ENCODE results near the gene DMD. TPM values are rescaled to one million over a fixed set of nuclear protein-coding genes. Genes with fewer than 3 reads are reported as not detected.

DMD gene
- total RNA-seq, 2 donors from 2014 or later: 19.6 to 24.9 TPM

GRCh38 chrX:31706466-31706865 lies 1504.9 kb downstream of the DMD start:
- no peak overlapping the region for H3K27ac Mint-ChIP-seq
- Histone ChIP-seq H3K36me3 (ENCODE audit: control insufficient read depth, insufficient read depth, low read length) (no peaks in the 10 kb centered on the region), H3K9me3 (ENCODE audit: control insufficient read depth, low read length) (no peaks in the 10 kb centered on the region), H3K4me3 (ENCODE audit: low read length) (no peak overlapping the region), H3K27ac (ENCODE audit: low read depth, low read length) (no peak overlapping the region), H3K27me3 (ENCODE audit: control insufficient read depth, insufficient read depth, low read length, poor library complexity, severe bottlenecking) (no peaks in the 10 kb centered on the region), H3K4me1 (ENCODE audit: control insufficient read depth, insufficient read depth, low read length) (no peaks in the 10 kb centered on the region), H3K9ac (ENCODE audit: extremely low read depth, low read length, poor library complexity, severe bottlenecking) (no peak overlapping the region)
- no peaks in the 10 kb centered on the region for H3K4me1 Mint-ChIP-seq
- H3K9me3 Mint-ChIP-seq: peaks cover 9% of the 10 kb centered on the region
- no peaks in the 10 kb centered on the region for H3K36me3 Mint-ChIP-seq (ENCODE audit: low read depth)
- 86% methylated on average over 4 of the region's 4 CpGs; no CpG with 5 or more reads in 1 of the 2 experiments for WGBS, 2 experiments (ENCODE audit: insufficient coverage in 1 of 2, insufficient read length in 1 of 2)
- H3K27me3 Mint-ChIP-seq (ENCODE audit: insufficient read depth): no peaks in the 10 kb centered on the region
- no peak overlapping the region for H3K4me3 Mint-ChIP-seq
- TF ChIP-seq, protein P1, sequence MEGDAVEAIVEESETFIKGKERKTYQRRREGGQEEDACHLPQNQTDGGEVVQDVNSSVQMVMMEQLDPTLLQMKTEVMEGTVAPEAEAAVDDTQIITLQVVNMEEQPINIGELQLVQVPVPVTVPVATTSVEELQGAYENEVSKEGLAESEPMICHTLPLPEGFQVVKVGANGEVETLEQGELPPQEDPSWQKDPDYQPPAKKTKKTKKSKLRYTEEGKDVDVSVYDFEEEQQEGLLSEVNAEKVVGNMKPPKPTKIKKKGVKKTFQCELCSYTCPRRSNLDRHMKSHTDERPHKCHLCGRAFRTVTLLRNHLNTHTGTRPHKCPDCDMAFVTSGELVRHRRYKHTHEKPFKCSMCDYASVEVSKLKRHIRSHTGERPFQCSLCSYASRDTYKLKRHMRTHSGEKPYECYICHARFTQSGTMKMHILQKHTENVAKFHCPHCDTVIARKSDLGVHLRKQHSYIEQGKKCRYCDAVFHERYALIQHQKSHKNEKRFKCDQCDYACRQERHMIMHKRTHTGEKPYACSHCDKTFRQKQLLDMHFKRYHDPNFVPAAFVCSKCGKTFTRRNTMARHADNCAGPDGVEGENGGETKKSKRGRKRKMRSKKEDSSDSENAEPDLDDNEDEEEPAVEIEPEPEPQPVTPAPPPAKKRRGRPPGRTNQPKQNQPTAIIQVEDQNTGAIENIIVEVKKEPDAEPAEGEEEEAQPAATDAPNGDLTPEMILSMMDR (conservative IDR thresholded peaks at IDR 0.05): no peak
- DNase-seq: no peak

- no peak for DNase-seq
- H3K27me3 ChIP-seq (ENCODE audit: control insufficient read depth, insufficient read depth, low read length, poor library complexity, severe bottlenecking): no peaks in the 10 kb centered on the region
- H3K36me3 ChIP-seq (ENCODE audit: control insufficient read depth, insufficient read depth, low read length): no peaks in the 10 kb centered on the region
- no peak overlapping the region for H3K4me3 ChIP-seq (ENCODE audit: low read length)
- Mint-ChIP-seq H3K4me3 (no peak overlapping the region), H3K27ac (no peak overlapping the region), H3K36me3 (ENCODE audit: low read depth) (no peaks in the 10 kb centered on the region), H3K4me1 (no peaks in the 10 kb centered on the region), H3K27me3 (ENCODE audit: insufficient read depth) (no peaks in the 10 kb centered on the region), H3K9me3 (peaks cover 14% of the 10 kb centered on the region)
- H3K4me1 ChIP-seq (ENCODE audit: control insufficient read depth, insufficient read depth, low read length): no peaks in the 10 kb centered on the region
- H3K9me3 ChIP-seq (ENCODE audit: control insufficient read depth, low read length): no peaks in the 10 kb centered on the region
- H3K27ac ChIP-seq (ENCODE audit: low read depth, low read length): no peak overlapping the region
- 75 to 100% methylated on average over 1 of the region's 1 CpG for WGBS, 2 experiments (ENCODE audit: insufficient coverage in 1 of 2, insufficient read length in 1 of 2)
- H3K9ac ChIP-seq (ENCODE audit: extremely low read depth, low read length, poor library complexity, severe bottlenecking): no peak overlapping the region
- TF ChIP-seq, protein P1 (conservative IDR thresholded peaks at IDR 0.05): no peak
Measured at GRCh38 chrX:31705816-31706215, 1505.5 kb downstream of the DMD start.

GRCh38 chrX:31704938-31705337 lies 1506.4 kb downstream of the DMD start:
- WGBS, 2 experiments (ENCODE audit: insufficient coverage in 1 of 2, insufficient read length in 1 of 2): 76 to 88% methylated on average over 1 of the region's 2 CpGs
- H3K4me1 Mint-ChIP-seq: no peaks in the 10 kb centered on the region

More at GRCh38 chrX:31704938-31705337, 1506.4 kb downstream of the DMD start:
- peaks cover 16% of the 10 kb centered on the region for H3K9me3 Mint-ChIP-seq
- H3K36me3 Mint-ChIP-seq (ENCODE audit: low read depth): no peaks in the 10 kb centered on the region
- H3K27ac ChIP-seq (ENCODE audit: low read depth, low read length): no peak overlapping the region
- DNase-seq: no peak
- no peak overlapping the region for H3K9ac ChIP-seq (ENCODE audit: extremely low read depth, low read length, poor library complexity, severe bottlenecking)
- H3K4me3 Mint-ChIP-seq: no peak overlapping the region
- H3K27me3 Mint-ChIP-seq (ENCODE audit: insufficient read depth): no peaks in the 10 kb centered on the region
- no peaks in the 10 kb centered on the region for H3K27me3 ChIP-seq (ENCODE audit: control insufficient read depth, insufficient read depth, low read length, poor library complexity, severe bottlenecking)
- H3K9me3 ChIP-seq (ENCODE audit: control insufficient read depth, low read length): no peaks in the 10 kb centered on the region
- no peak overlapping the region for H3K4me3 ChIP-seq (ENCODE audit: low read length)
- H3K4me1 ChIP-seq (ENCODE audit: control insufficient read depth, insufficient read depth, low read length): no peaks in the 10 kb centered on the region
- H3K36me3 ChIP-seq (ENCODE audit: control insufficient read depth, insufficient read depth, low read length): no peaks in the 10 kb centered on the region
- no peak overlapping the region for H3K27ac Mint-ChIP-seq
- TF ChIP-seq, protein P1 (conservative IDR thresholded peaks at IDR 0.05): no peak
